GM12891 (cell line): ENCODE data around the gene ZMYND15.

Source experiments
- POLR2A ChIP-seq: IDR thresholded peaks from 2 replicates; pipeline ENCODE4 v1.6.1; 2011; ENCODE audit warnings: low read depth, low read length, control low read depth
- POLR2AphosphoS5 ChIP-seq: IDR thresholded peaks from 2 replicates; pipeline ENCODE4 v1.6.1; 2011; ENCODE audit warnings: low read depth, low read length, control low read depth
- TAF1 ChIP-seq: IDR thresholded peaks from 2 replicates; pipeline ENCODE4 v1.6.1; 2011; ENCODE audit warnings: low read depth, low read length, control low read depth

- no peak for TF ChIP-seq TAF1
- TF ChIP-seq POLR2A, result 0 out of 2 replicates have a peak, but pooled peaks have one; percentile 35
- no peak for TF ChIP-seq POLR2AphosphoS5
Measured at GRCh38 chr17:4709794-4710692, 29.6 kb upstream of the ZMYND15 start, which contains the start of gene ARRB2.
